ENCODE data around the gene CDK2.

CDK2 gene

GRCh38 chr12:55934773-55935172 is 31.9 kb upstream of the CDK2 start:
- intact Hi-C loops (cut with DNase I): no loop called here
- peak in 1 of 10 donors; percentile 14 for DNase-seq

- intact Hi-C loops (cut with DNase I): no loop called here
- DNase-seq: peak in 6 of 10 donors; percentile 24 to 86 (median 34)
Measured at GRCh38 chr12:55935738-55936151, 30.9 kb upstream of the CDK2 start.

- peak in 1 of 10 donors; percentile 3 for DNase-seq
- intact Hi-C loops (cut with DNase I): no loop called here
Measured at GRCh38 chr12:55937981-55938380, 28.6 kb upstream of the CDK2 start.

GRCh38 chr12:55938826-55939501 is 27.7 kb upstream of the CDK2 start:
- intact Hi-C loops (cut with DNase I): no loop called here
- peak in 1 of 10 donors; percentile 29 for DNase-seq

- DNase-seq: peak; percentile 66 to 96 (median 86)
- intact Hi-C loops (cut with DNase I): loop anchor here (1.0 to 5.0 kb wide), 2 partner anchors 123 to 202 kb away; partner anchors contain the start of genes ORMDL2 and SARNP
Measured at GRCh38 chr12:55940065-55940732, 26.4 kb upstream of the CDK2 start.

GRCh38 chr12:55942055-55942454 is 24.6 kb upstream of the CDK2 start:
- peak in 1 of 10 donors; percentile 43 for DNase-seq
- intact Hi-C loops (cut with DNase I): loop anchor here (5.0 kb wide), 1 partner anchor 125 kb away; the partner anchor contains the start of genes ORMDL2 and SARNP

GRCh38 chr12:55942577-55943136 is 24.0 kb upstream of the CDK2 start:
- no peak for DNase-seq
- intact Hi-C loops (cut with DNase I): loop anchor here (5.0 kb wide), 1 partner anchor 125 kb away; the partner anchor contains the start of genes ORMDL2 and SARNP

- intact Hi-C loops (cut with DNase I): no loop called here
- no peak for DNase-seq
Measured at GRCh38 chr12:55946553-55946952, 20.1 kb upstream of the CDK2 start.

GRCh38 chr12:55955344-55955743 is 11.3 kb upstream of the CDK2 start:
- peak in 1 of 10 donors; percentile 71 for DNase-seq
- intact Hi-C loops (cut with DNase I): no loop called here

- intact Hi-C loops (cut with DNase I): no loop called here
- peak in 1 of 10 donors; percentile 37 for DNase-seq
Measured at GRCh38 chr12:55955800-55956508, 10.7 kb upstream of the CDK2 start.

- intact Hi-C loops (cut with DNase I): no loop called here
Measured at GRCh38 chr12:55957106-55957859, 9.3 kb upstream of the CDK2 start.

GRCh38 chr12:55963760-55964159 is 2.9 kb upstream of the CDK2 start:
- intact Hi-C loops (cut with DNase I): no loop called here
- no peak for DNase-seq

More at GRCh38 chr12:55957106-55957859, 9.3 kb upstream of the CDK2 start:
- DNase-seq: peak in 1 of 10 donors; percentile 44

- intact Hi-C loops (cut with DNase I): no loop called here
- no peak for DNase-seq
Measured at GRCh38 chr12:55965240-55965639, 1.4 kb upstream of the CDK2 start.

- DNase-seq: no peak
- intact Hi-C loops (cut with DNase I): no loop called here
Measured at GRCh38 chr12:55965941-55966407, 656 bp upstream of the CDK2 start, which contains the start of gene PMEL. PMEL (minus strand) TSS chr12:55966042; CDS start chr12:55966011, 31 bp downstream.

GRCh38 chr12:55969356-55969755 is 2.7 kb downstream of the CDK2 start:
- intact Hi-C loops (cut with DNase I): no loop called here
- DNase-seq: peak in 1 of 10 donors; percentile 2

- DNase-seq: no peak
- intact Hi-C loops (cut with DNase I): no loop called here
Measured at GRCh38 chr12:55970775-55971174, 4.1 kb downstream of the CDK2 start.

- intact Hi-C loops (cut with DNase I): no loop called here
- DNase-seq: peak in 1 of 10 donors; percentile 6
Measured at GRCh38 chr12:55972042-55972441, 5.4 kb downstream of the CDK2 start.

- no peak for DNase-seq
- intact Hi-C loops (cut with DNase I): no loop called here
Measured at GRCh38 chr12:55972456-55972855, 5.8 kb downstream of the CDK2 start.

GRCh38 chr12:55972911-55973598 is 6.4 kb downstream of the CDK2 start:
- peak in 1 of 10 donors; percentile 11 for DNase-seq
- intact Hi-C loops (cut with DNase I): no loop called here

All from posterior cingulate gyrus (tissue), 11 donors.